CD14-positive monocyte (primary cell): ENCODE results near the gene UBE2E2. TPM values are rescaled to one million over a fixed set of nuclear protein-coding genes. Genes with fewer than 3 reads are reported as not detected.

Experiments
- DNase-seq, 3 donors: peaks; one replicate each; pipeline ENCODE4 v3.0.0-alpha.2; 2011 to 2022
- H2AFZ ChIP-seq: 2 replicates; pipeline ENCODE4 v1.6.0; 2012; ENCODE audit warnings: mild to moderate bottlenecking, low read depth, low read length, inconsistent platforms; ENCODE audit not compliant: insufficient read depth, poor library complexity, severe bottlenecking
- H3K27ac ChIP-seq, 2 donors: 1 replicate in 1 of 2; 2 replicates in 1 of 2; pipeline ENCODE4 v1.5.1; 2012 to 2013; ENCODE audit warnings: low read length in 2 of 2, control low read depth in 1 of 2, inconsistent platforms in 1 of 2, low read depth in 1 of 2, mild to moderate bottlenecking in 1 of 2
- H3K27me3 ChIP-seq, 2 donors: one replicate each; pipeline versions ENCODE4 v1.6.0 to v1.6.1; 2011 to 2013; ENCODE audit warnings: low read length in 2 of 2; ENCODE audit not compliant: control insufficient read depth in 2 of 2, insufficient read depth in 2 of 2
- H3K36me3 ChIP-seq, 2 donors: replicated peaks in 1 of 2; 1 replicate in 1 of 2; 2 replicates in 1 of 2; pipeline versions ENCODE4 v1.5.1 to v1.6.1; 2012 to 2013; ENCODE audit warnings: low read length in 2 of 2, control low read depth in 1 of 2, inconsistent platforms in 1 of 2, mild to moderate bottlenecking in 1 of 2; ENCODE audit not compliant: insufficient read depth in 2 of 2, control insufficient read depth in 1 of 2
- H3K4me1 ChIP-seq, 2 donors: 1 replicate in 1 of 2; 2 replicates in 1 of 2; pipeline versions ENCODE4 v1.5.1 to v1.6.1; 2012 to 2013; ENCODE audit warnings: low read length in 2 of 2, control low read depth in 1 of 2, inconsistent platforms in 1 of 2, mild to moderate bottlenecking in 1 of 2, moderate library complexity in 1 of 2; ENCODE audit not compliant: insufficient read depth in 2 of 2, control insufficient read depth in 1 of 2
- H3K4me2 ChIP-seq: replicated peaks from 2 replicates; pipeline ENCODE3; 2012; ENCODE audit warnings: low read length, moderate library complexity, mild to moderate bottlenecking; ENCODE audit not compliant: poor library complexity, severe bottlenecking; ENCODE audit errors: extremely low read depth
- H3K4me3 ChIP-seq, 3 experiments: fragments of 200-600 bp in 1 of 3; sonication (generic) in 1 of 3; replicated peaks in 1 of 3; 1 replicate in 2 of 3; 2 replicates in 1 of 3; pipeline ENCODE4 v1.5.1; 2011 to 2013; ENCODE audit warnings: low read length in 3 of 3, mild to moderate bottlenecking in 3 of 3, control low read depth in 2 of 3, low read depth in 2 of 3, inconsistent platforms in 1 of 3, moderate library complexity in 1 of 3
- H3K79me2 ChIP-seq: 2 replicates; pipeline ENCODE4 v1.6.0; 2012; ENCODE audit warnings: mild to moderate bottlenecking, control low read depth, inconsistent platforms, low read length, moderate library complexity; ENCODE audit not compliant: insufficient read depth
- H3K9ac ChIP-seq: 2 replicates; pipeline ENCODE4 v1.6.0; 2017; ENCODE audit warnings: low read length, mild to moderate bottlenecking; ENCODE audit not compliant: insufficient read depth, poor library complexity, severe bottlenecking
- H3K9me3 ChIP-seq, 2 donors: replicated peaks in 1 of 2; 1 replicate in 1 of 2; 2 replicates in 1 of 2; pipeline versions ENCODE4 v1.5.1 to v1.6.1; 2012 to 2013; ENCODE audit warnings: low read length in 2 of 2, control low read depth in 1 of 2; ENCODE audit not compliant: control insufficient read depth in 1 of 2, insufficient read depth in 1 of 2
- H4K20me1 ChIP-seq: 2 replicates; pipeline ENCODE4 v1.6.0; 2012; ENCODE audit warnings: mild to moderate bottlenecking, low read length, control low read depth, moderate library complexity; ENCODE audit not compliant: insufficient read depth
- H3K27ac Mint-ChIP-seq, 7 donors: one replicate each; pipeline ENCODE4 v1.8.0; 2020; ENCODE audit warnings: mild to moderate bottlenecking in 7 of 7, mixed read lengths in 7 of 7, moderate library complexity in 6 of 7, inconsistent platforms in 2 of 7
- H3K27me3 Mint-ChIP-seq, 3 donors: one replicate each; pipeline ENCODE4 v1.8.0; 2021 to 2022; ENCODE audit warnings: low read depth in 3 of 3, mild to moderate bottlenecking in 3 of 3, mixed read lengths in 3 of 3, moderate library complexity in 3 of 3, inconsistent platforms in 1 of 3
- H3K36me3 Mint-ChIP-seq, 2 donors: one replicate each; pipeline ENCODE4 v1.8.0; 2020; ENCODE audit warnings: mixed read lengths in 2 of 2, inconsistent platforms in 1 of 2, mild to moderate bottlenecking in 1 of 2
- H3K4me1 Mint-ChIP-seq: one replicate; pipeline ENCODE4 v1.8.0; 2020; ENCODE audit warnings: mild to moderate bottlenecking, mixed read lengths
- H3K4me3 Mint-ChIP-seq, 2 donors: one replicate each; pipeline ENCODE4 v1.8.0; 2020; ENCODE audit warnings: mild to moderate bottlenecking in 2 of 2, mixed read lengths in 2 of 2, moderate library complexity in 1 of 2
- H3K9me3 Mint-ChIP-seq, 7 donors: one replicate each; pipeline ENCODE4 v1.8.0; 2020 to 2022; ENCODE audit warnings: mixed read lengths in 7 of 7, mild to moderate bottlenecking in 6 of 7, moderate library complexity in 6 of 7, inconsistent platforms in 2 of 7
- WGBS: methylation state at CpG from one replicate; pipeline ENCODE4 v1.1.5; 2013; ENCODE audit warnings: missing lambda C conversion rate; ENCODE audit not compliant: insufficient coverage; 5-methylcytosine and 5-hydroxymethylcytosine counted together
- intact Hi-C, 2 donors: fragments of 100-400 bp; cut with micrococcal nuclease; formaldehyde crosslinking; loops; one replicate each; pipeline versions ENCODE4 v1.15.0 to v1.15.1; 2023
- polyA plus RNA-seq, 3 donors: library from polyadenylated mRNA; depleted of rRNA in 1 of 3; unstranded in 2 of 3; stranded (reverse) in 1 of 3; fragments of 300-500 nt in 2 of 3; fragments of >200 nt in 1 of 3; fragmentation: Illumina TruSeq in 2 of 3; gene quantifications; 1 replicate in 2 of 3; 2 replicates in 1 of 3; pipeline ENCODE4 v1.2.3, GENCODE V29; 2012 to 2021
- small RNA-seq: library from RNA; depleted of rRNA; stranded (forward); fragments of <200 nt; gene quantifications from one replicate; pipeline ENCODE3, GENCODE V24; 2012; ENCODE audit warnings: low read depth; ENCODE audit not compliant: insufficient read length
- TF ChIP-seq, protein P1 (sequence below): fragments of 200-600 bp; IDR thresholded peaks from one replicate; pipeline ENCODE4 v1.8.0; 2022; ENCODE audit warnings: antibody characterized with exemption, mild to moderate bottlenecking

Gene UBE2E2
- polyA plus RNA-seq, 3 donors, result 25.8 to 78.0 (median 66.3) TPM

DNA sequence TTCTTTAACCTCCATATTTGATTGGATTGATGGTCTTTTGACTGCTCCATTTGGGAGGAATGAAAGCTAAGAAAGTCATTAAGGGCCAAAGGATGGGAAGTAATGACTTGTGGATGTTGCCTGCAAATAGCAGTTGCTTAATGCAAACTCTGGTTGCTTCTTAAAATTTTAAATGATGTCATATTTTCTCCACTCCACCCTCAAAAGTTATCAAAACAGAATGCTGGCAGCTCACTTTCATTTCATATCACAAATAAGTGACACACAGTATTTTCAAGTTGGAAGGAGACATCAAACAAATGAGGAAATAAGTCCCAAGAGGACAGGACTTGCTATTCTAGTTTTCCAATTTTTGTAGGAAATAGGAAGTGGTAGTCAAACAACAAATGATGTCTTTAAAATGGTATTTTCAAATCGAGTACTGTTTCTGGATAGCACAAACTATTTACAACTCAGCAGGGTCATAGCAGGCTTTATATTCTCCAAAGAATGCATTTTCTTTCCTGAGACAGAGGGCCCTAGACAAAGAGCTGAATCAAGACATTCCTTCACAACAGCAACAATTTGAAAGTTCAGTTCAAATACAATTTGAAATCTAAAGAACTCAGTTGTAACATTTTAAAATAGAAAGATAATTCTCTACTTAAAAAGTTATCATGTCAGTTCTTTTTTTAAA lies 437.5 kb downstream of the UBE2E2 start:
- H3K4me2 ChIP-seq, result no peak overlapping the region
- WGBS, result no CpG with 5 or more reads among the region's 1 CpG
- intact Hi-C loops, result no loop called here

More for the DNA sequence above, 437.5 kb downstream of the UBE2E2 start:
- Histone ChIP-seq H3K4me1 (no peaks in the 10 kb centered on the region), H2AFZ (no peak overlapping the region), H3K79me2 (no peaks in the 10 kb centered on the region), H3K9me3 (no peaks in the 10 kb centered on the region), H3K9ac (no peak overlapping the region), H3K27ac (no peak overlapping the region), H3K4me3 (no peak overlapping the region), H4K20me1 (no peaks in the 10 kb centered on the region), H3K36me3 (no peaks in the 10 kb centered on the region), H3K27me3 (no peaks in the 10 kb centered on the region)
- H3K27ac Mint-ChIP-seq, result no peak overlapping the region
- no peak for DNase-seq
- peaks cover 3% of the 10 kb centered on the region for H3K4me1 Mint-ChIP-seq
- H3K36me3 Mint-ChIP-seq, result no peaks in the 10 kb centered on the region
- H3K9me3 Mint-ChIP-seq, result peaks cover 0 to 5% (median 1%) of the 10 kb centered on the region in 7 donors
- H3K4me3 Mint-ChIP-seq, result no peak overlapping the region
- H3K27me3 Mint-ChIP-seq, result peaks cover 0 to 2% (median 2%) of the 10 kb centered on the region in 3 donors
- TF ChIP-seq, protein P1, sequence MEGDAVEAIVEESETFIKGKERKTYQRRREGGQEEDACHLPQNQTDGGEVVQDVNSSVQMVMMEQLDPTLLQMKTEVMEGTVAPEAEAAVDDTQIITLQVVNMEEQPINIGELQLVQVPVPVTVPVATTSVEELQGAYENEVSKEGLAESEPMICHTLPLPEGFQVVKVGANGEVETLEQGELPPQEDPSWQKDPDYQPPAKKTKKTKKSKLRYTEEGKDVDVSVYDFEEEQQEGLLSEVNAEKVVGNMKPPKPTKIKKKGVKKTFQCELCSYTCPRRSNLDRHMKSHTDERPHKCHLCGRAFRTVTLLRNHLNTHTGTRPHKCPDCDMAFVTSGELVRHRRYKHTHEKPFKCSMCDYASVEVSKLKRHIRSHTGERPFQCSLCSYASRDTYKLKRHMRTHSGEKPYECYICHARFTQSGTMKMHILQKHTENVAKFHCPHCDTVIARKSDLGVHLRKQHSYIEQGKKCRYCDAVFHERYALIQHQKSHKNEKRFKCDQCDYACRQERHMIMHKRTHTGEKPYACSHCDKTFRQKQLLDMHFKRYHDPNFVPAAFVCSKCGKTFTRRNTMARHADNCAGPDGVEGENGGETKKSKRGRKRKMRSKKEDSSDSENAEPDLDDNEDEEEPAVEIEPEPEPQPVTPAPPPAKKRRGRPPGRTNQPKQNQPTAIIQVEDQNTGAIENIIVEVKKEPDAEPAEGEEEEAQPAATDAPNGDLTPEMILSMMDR, result no peak

Small RNA genes lying within 50 kb of the gene (small RNA-seq; reads per million reads assigned to genes)
- gene AC121251.1, result not detected
- not detected for gene RF00019
- gene RNU6-788P, result not detected
- gene RNU6-922P, result not detected
